HG03039 (cell line): ENCODE measurements around the gene PRCC.

Experiments used
- ATAC-seq: cut with Tn5 transposase; IDR thresholded peaks from one replicate; pipeline ENCODE4 v1.9.1; 2021; ENCODE audit warnings: mild to moderate bottlenecking, moderate library complexity; ENCODE audit not compliant: unreplicated experiment

Gene PRCC

GRCh38 chr1:156743367-156744302 lies 23.7 kb upstream of the PRCC start:
- no peak for ATAC-seq

GRCh38 chr1:156744344-156744743 lies 23.0 kb upstream of the PRCC start:
- ATAC-seq: no peak

DNA sequence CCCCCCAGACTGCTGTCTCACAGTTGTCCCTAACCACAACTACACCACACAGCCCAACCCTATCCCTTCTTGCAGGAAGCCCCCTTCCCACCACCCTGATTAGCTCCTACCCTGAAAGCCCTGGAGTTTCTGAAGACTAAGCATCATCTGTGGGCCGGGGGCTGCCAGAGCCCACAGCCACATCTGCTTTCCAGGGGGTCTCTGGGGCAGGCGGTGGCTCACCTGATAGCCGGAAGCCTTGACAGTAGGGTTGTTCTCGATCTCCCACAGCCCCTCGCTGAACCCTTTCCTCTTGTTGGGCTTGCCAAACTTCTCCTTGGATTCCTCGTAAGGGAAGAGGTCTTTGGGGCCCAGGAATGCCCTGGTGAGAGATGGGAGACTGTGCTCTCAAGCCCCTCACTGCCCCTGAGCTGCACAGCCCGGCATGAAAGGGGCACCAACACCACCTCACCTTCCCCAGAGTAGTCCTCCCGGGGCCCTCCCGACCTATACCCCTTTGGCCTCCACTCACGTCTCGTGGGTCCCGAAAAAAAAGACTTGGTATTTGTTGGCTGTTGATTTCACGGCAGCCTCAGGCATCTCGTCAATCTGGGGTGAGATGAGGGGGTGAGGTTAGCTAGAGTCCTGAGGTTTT lies 22.4 kb upstream of the PRCC start:
- ATAC-seq: no peak

DNA sequence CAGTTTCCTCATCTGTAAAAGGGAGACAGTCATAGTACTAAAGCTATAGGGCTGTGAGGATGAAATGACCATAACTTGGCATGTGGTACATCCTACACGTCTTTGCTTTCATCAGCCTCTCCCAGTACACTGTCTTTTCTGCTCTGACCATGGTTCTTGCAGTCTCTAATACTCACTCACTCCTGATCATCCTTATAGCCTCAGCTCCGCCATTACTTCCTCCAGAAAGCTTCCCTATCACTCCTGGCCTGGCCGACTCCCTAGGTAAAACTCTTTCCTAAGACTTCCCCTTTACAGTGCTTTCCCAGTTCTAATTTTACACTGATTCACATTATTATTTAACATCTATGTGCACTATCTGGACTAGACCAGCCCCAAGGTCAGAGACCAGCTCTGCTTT lies 21.5 kb upstream of the PRCC start:
- no peak for ATAC-seq

GRCh38 chr1:156746406-156746727 lies 21.0 kb upstream of the PRCC start:
- ATAC-seq: no peak

GRCh38 chr1:156746728-156747631 lies 20.4 kb upstream of the PRCC start:
- no peak for ATAC-seq

DNA sequence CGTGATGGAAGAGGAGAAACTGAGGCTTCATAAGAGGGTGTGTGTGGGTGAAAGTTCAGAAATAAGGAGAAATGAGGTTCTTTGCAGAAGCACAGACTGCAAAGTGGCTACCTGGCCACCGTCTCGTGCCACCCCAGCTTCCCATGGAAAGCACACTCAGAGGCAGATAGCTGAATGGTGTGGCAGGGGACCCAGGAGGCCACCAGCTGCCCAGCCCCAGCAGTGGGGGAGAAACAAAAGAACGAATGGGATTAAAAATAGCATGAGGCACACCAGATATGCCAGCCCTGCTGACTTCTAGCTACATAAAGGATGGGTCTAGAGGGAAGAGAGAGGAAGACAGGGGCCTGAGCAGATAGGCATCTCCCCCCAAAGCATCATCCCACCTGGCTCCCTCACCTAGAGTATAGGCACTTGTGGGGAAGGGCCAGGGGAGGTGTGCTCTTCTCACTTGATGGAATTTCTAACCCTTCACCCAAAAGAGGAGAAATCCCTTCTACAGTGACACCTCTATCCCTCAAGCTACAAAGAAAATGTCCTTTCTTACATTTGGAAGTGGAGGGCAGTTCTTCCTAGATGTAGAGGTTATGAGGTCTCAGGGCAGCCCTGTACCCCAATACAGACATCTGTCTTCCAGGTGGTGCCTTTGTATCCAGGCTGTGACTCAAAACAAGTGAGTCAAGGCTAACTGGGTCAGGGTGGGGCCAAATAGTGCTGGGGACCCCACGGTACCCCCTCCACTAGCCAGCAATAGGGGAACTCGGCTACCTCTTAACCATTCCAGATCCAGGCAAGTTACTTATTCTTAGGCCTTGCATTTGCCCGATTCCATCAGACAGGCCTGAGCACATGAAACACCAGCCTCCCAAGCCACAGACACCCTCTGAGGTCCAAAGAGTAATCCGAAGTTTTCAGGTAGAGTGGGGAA lies 19.3 kb upstream of the PRCC start:
- no peak for ATAC-seq

DNA sequence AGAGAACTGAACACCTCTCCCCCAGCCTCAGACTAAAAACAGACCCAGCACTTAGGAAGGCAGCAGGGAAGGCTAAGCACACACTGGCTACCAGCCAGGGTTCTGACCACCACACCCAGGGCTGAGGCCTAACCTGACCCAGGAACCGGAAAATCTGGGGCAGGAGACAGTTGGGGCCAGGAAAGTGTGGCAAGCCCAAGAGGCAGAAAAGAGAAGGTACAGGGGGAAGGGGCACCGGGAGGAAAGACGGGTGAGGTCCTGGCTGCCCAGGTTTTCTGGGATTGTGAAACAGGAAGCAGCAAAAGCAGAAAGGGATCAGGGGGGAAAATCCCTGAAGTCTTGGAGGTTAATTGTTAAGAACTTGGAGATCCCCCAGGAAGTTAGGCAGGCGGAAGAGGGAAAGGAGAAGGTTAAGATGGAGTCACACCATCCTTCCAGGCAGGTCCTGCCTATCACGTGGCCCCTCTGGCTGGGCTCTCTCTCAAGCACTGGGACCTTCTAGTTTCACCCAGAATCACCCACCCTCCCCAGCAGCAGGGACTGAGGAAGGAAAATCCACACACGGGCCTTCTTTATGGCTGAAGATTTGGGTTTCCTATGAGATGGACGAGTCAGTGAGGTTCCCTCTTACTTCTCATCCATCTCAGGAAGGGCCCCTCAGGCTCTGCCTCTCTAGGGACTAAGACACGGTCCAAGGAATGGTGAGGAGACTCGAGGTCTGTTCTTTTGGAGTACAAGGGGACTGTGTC lies 18.5 kb upstream of the PRCC start:
- no peak for ATAC-seq

- no peak for ATAC-seq
Observed at GRCh38 chr1:156749419-156750118, 17.8 kb upstream of the PRCC start.

- no peak for ATAC-seq
Observed at GRCh38 chr1:156750191-156750672, 17.1 kb upstream of the PRCC start.

DNA sequence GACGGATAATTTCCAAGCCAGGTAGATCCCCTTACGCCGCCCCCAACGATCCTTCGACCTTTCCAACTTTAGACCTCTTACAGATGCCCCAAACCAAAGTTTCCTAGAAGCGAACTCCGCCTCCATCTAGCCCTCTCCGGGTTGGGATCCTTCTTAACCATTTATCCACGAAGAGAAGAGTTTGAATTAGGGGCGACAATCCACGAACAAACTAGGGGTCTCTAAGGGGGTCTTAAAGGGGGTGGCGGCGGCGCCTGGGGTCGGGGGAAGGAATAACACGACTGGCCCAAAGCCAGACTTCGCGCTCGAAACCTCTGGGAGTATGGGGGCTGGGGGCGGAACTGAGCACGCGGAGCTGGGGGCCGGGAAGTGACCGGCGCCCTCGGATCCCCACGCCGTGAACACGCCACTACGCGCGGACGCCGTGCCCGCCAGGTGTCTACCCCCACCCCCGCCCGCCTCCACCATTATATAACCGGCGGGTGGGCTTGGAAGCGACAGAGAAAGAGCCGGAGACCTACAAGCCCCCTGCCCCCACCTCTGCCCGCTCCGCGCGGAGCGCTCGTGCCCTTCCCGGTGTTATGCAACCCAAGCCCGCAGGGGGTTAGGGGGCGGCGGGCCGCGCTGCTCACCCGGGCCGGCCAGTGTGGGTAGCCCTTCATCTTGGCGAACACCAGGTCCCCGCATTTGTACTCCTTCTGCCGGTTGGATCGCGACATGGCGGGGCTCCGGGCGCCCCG lies 16.5 kb upstream of the PRCC start:
- ATAC-seq: peak; percentile 11

DNA sequence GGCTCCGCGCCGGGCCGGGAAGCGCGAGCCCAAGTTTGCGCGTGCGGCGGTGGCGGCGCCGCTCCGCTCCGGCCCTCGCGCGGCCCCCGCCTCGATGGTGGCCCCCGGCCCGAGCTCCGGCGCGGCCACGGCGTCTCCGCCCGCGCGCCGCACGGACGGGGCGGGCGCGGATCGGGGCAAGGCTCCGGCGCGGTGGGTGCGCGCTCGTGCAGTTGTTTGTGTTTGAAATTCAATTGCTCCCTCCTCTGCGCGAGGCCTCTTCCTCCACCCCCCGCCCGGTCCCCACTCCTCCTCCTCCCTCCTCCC lies 15.9 kb upstream of the PRCC start, which contains the start of gene HDGF:
TSS of gene HDGF (minus strand) at position 225 of the 306 bp plus-strand sequence. CDS start 246 bp downstream, outside the sequence.
- ATAC-seq: no peak

DNA sequence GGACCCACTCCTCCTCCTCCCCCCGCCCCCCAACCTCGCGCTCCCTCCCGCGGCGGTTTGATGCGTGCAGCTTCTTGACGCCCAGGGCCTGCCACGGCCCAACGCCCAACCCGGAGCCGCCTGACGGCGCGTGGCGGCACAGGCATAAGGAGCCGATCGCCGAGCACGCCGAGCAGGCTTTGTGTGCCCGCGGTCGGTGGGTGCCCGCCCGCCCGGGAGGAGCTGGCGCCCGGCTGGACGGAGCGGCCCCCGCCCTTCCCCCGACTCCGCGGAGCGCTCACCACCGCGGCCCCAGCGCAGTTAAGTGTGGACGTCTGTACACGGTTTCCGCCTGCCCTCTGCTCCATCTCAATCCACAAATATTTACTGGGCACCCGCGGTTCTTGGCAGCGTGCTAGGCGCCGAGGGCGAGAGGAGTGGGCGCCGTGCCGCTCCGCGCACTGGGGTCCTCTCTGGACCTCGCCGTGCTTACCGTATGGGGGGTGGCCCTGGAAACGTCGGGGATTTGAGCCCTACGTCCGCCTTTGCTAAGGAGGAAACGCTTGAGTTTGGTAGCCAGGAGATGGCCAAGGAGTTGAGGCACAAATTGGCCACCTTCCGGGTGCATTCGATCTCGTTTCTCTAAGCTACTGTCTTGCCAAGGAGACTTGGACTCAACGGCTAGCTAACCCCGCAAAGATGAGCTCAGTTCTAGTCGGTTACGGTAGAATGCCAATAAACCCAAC lies 15.4 kb upstream of the PRCC start:
- peak; percentile 53 for ATAC-seq

DNA sequence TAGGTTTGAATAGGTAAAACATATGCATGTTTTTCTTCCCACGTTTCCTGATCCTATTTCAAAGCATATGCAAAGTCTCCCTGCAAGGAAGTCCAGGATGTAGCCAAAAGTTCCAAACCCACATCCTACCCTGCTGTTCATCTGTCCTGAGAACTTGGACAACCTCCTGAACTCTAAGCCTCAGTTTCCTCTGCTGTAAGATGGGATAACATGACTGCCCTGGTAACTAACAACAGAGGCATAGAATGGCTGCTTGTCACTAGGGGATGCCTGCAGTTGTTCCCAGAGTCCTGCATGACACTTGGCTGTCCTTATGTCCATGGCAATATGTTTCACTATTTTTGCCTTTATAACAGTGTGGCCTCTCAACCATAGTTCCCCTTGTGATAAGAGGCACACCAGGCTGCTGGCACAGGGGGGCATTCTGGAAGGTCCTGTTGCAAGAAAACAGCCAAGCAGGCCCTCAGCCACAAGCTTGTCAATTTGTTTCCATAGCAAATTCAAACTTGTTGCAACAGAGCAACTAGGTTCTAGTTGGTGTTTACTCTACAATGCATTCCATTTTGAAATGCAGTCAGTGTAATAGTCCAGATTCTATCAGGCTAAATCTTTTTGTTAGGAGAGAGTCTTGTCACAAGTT lies 14.4 kb upstream of the PRCC start:
- ATAC-seq: no peak

- no peak for ATAC-seq
Observed at GRCh38 chr1:156754219-156754618, 13.1 kb upstream of the PRCC start.

DNA sequence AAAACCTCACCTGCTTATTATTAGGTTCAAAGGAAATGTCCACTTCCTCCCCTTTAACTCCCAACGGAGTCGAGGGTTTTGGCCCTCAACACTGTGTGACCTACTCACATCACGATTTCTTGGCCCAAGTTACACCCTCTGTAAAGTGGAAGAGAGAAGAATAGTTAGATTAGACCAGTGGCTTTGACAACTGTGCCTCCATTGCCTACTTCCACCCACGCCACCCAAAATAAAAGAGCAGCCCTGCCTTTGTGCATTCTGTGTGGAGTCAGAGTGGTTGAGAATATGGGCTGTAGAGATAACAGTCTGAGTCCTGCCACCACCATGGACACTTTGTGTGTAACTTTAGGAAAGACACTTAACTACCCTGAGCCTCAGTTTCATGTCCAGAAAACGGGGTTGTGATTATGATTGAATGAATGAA lies 11.8 kb upstream of the PRCC start:
- no peak for ATAC-seq

DNA sequence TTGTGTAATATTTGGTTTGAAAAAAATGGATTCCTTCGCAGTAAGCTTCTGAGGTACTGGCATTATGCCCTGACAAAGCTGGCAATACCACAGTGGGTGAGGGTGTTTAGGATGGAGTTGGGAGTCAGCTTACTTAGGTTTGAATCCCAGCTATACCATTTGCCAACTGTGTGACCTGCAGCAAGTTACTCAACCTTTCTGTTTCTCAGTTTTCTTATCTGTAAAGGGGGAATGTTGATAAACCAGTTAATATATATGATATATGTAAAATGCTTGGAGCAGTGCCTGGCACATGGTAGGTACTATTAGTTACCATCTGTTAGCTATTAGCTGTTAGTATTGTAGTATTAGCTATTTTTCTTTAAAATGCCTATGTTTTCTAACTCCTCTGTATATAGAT lies 11.0 kb upstream of the PRCC start:
- ATAC-seq: no peak
